Neural cell (in vitro differentiated cells): ENCODE results near the gene LIMS2. TPM values are rescaled to one million over a fixed set of nuclear protein-coding genes. Genes with fewer than 3 reads are reported as not detected.

Experiments
- H2AFZ ChIP-seq: fragments of 200-600, 300-800 bp; sonication (generic), shearing (Covaris generic); 2 replicates; pipeline ENCODE4 v1.6.0; 2014; ENCODE audit warnings: low read depth, mild to moderate bottlenecking, antibody characterized with exemption, low read length, moderate library complexity
- H3F3A ChIP-seq: fragments of 200-600 bp; shearing (Covaris generic); 2 replicates; pipeline ENCODE4 v1.6.1; 2016; ENCODE audit warnings: mild to moderate bottlenecking, moderate library complexity, mixed read lengths, antibody characterized with exemption, low read length; ENCODE audit not compliant: insufficient read depth, poor library complexity, severe bottlenecking
- H3K27ac ChIP-seq: fragments of 200-600, 300-800 bp; sonication (generic), shearing (Covaris generic); 2 replicates; pipeline ENCODE4 v1.5.1; 2014; ENCODE audit warnings: mild to moderate bottlenecking, low read length, moderate library complexity
- H3K27me3 ChIP-seq: fragments of 300-800, 200-600 bp; sonication (generic), shearing (Covaris generic); 2 replicates; pipeline ENCODE4 v1.6.0; 2014; ENCODE audit warnings: mild to moderate bottlenecking, low read depth, low read length, moderate library complexity; ENCODE audit not compliant: insufficient read depth
- H3K36me3 ChIP-seq: fragments of 300-800, 200-600 bp; sonication (generic), shearing (Covaris generic); 2 replicates; pipeline ENCODE4 v1.5.1; 2014; ENCODE audit warnings: mild to moderate bottlenecking, antibody characterized with exemption, low read length, moderate library complexity; ENCODE audit not compliant: insufficient read depth
- H3K4me2 ChIP-seq: fragments of 300-800, 200-600 bp; sonication (generic), shearing (Covaris generic); 2 replicates; pipeline ENCODE4 v1.6.0; 2014; ENCODE audit warnings: mild to moderate bottlenecking, low read length
- H3K4me3 ChIP-seq: fragments of 300-800, 200-600 bp; sonication (generic), shearing (Covaris generic); 2 replicates; pipeline ENCODE4 v1.5.1; 2014; ENCODE audit warnings: mild to moderate bottlenecking, low read length, moderate library complexity
- H3K79me2 ChIP-seq: fragments of 200-600 bp; shearing (Covaris generic); replicated peaks from 2 replicates; pipeline ENCODE4 v1.6.0; 2014; ENCODE audit warnings: mild to moderate bottlenecking, low read length, moderate library complexity; ENCODE audit not compliant: insufficient read depth
- H3K9ac ChIP-seq: fragments of 300-800, 200-600 bp; sonication (generic), shearing (Covaris generic); 2 replicates; pipeline ENCODE4 v1.6.1; 2016; ENCODE audit warnings: mild to moderate bottlenecking, low read length, mixed read lengths
- H3K9me2 ChIP-seq: fragments of 200-600 bp; shearing (Covaris generic); 2 replicates; pipeline ENCODE4 v1.6.1; 2016; ENCODE audit warnings: mild to moderate bottlenecking, low read length, mixed read lengths; ENCODE audit not compliant: insufficient read depth
- H3K9me3 ChIP-seq: fragments of 200-600, 300-800 bp; sonication (generic), shearing (Covaris generic); 2 replicates; pipeline ENCODE4 v1.6.1; 2016; ENCODE audit warnings: mild to moderate bottlenecking, mixed run types, low read length, moderate library complexity, mixed read lengths
- H4K20me1 ChIP-seq: fragments of 200-600 bp; shearing (Covaris generic); 2 replicates; pipeline ENCODE4 v1.6.1; 2016; ENCODE audit warnings: mild to moderate bottlenecking, mixed run types; ENCODE audit not compliant: insufficient read depth
- CTCF ChIP-seq: fragments of 450-650 bp; IDR thresholded peaks from 2 replicates; pipeline ENCODE4 v1.5.1; 2014; ENCODE audit warnings: antibody characterized with exemption, mild to moderate bottlenecking, moderate library complexity; ENCODE audit not compliant: poor library complexity, severe bottlenecking
- EP300 ChIP-seq: fragments of 450-650 bp; conservative IDR thresholded peaks from 2 replicates; pipeline ENCODE4 v1.6.1; 2014; ENCODE audit warnings: antibody characterized with exemption, mild to moderate bottlenecking, moderate library complexity; ENCODE audit not compliant: poor library complexity, severe bottlenecking
- EZH2 ChIP-seq: fragments of 200-600, 300-800 bp; shearing (Covaris generic), sonication (generic); IDR thresholded peaks from 2 replicates; pipeline ENCODE4 v1.6.1; 2014; ENCODE audit warnings: antibody characterized with exemption, low read length, borderline replicate concordance, mild to moderate bottlenecking; ENCODE audit not compliant: insufficient read depth, poor library complexity, severe bottlenecking
- MXI1 ChIP-seq: fragments of 450-650 bp; conservative IDR thresholded peaks from 2 replicates; pipeline ENCODE4 v1.6.1; 2014; ENCODE audit warnings: antibody characterized with exemption, mild to moderate bottlenecking; ENCODE audit not compliant: poor library complexity, severe bottlenecking
- POLR2AphosphoS5 ChIP-seq: IDR thresholded peaks from 2 replicates; pipeline ENCODE4 v1.6.1; 2012
- RAD21 ChIP-seq: fragments of 450-650 bp; conservative IDR thresholded peaks from 2 replicates; pipeline ENCODE4 v1.6.1; 2014; ENCODE audit warnings: antibody characterized with exemption, mild to moderate bottlenecking, moderate library complexity
- REST ChIP-seq: IDR thresholded peaks from 2 replicates; pipeline ENCODE4 v1.6.1; 2012; ENCODE audit warnings: borderline replicate concordance
- SMC3 ChIP-seq: fragments of 450-650 bp; conservative IDR thresholded peaks from 2 replicates; pipeline ENCODE4 v1.6.1; 2014; ENCODE audit warnings: antibody characterized with exemption, mild to moderate bottlenecking, moderate library complexity; ENCODE audit not compliant: poor library complexity
- TAF1 ChIP-seq: IDR thresholded peaks from 2 replicates; pipeline ENCODE4 v1.6.1; 2012; ENCODE audit warnings: low read depth
- polyA plus RNA-seq: library from polyadenylated mRNA; depleted of rRNA; stranded (reverse); fragments of >200 nt; gene quantifications from 2 replicates; pipeline ENCODE4 v1.2.3, GENCODE V29; 2014

Gene LIMS2
- polyA plus RNA-seq, 1 donor from 2014 or later: not detected

GRCh38 chr2:127721978-127722355 is 46.6 kb upstream of the LIMS2 start:
- TF ChIP-seq REST: no peak
- no peak for TF ChIP-seq POLR2AphosphoS5
- no peak for TF ChIP-seq EP300
- TF ChIP-seq EZH2: no peak
- TF ChIP-seq MXI1: no peak
- TF ChIP-seq TAF1: no peak
- TF ChIP-seq SMC3: no peak
- TF ChIP-seq RAD21: no peak
- no peak for TF ChIP-seq CTCF
- Histone ChIP-seq H3F3A (no peaks in the 10 kb centered on the region), H3K27me3 (no peaks in the 10 kb centered on the region), H3K9me3 (no peaks in the 10 kb centered on the region), H3K79me2 (no peaks in the 10 kb centered on the region), H3K9ac (no peak overlapping the region), H3K4me3 (no peak overlapping the region), H2AFZ (no peak overlapping the region), H3K4me2 (no peak overlapping the region), H3K9me2 (no peaks in the 10 kb centered on the region), H3K27ac (no peak overlapping the region), H3K36me3 (peaks cover 6% of the 10 kb centered on the region), H4K20me1 (no peaks in the 10 kb centered on the region)

- Histone ChIP-seq H3K27ac (no peak overlapping the region), H3K4me3 (no peak overlapping the region), H3F3A (no peaks in the 10 kb centered on the region), H2AFZ (no peak overlapping the region), H3K27me3 (no peaks in the 10 kb centered on the region), H3K36me3 (peaks cover 6% of the 10 kb centered on the region), H3K79me2 (no peaks in the 10 kb centered on the region), H4K20me1 (no peaks in the 10 kb centered on the region), H3K9me3 (no peaks in the 10 kb centered on the region), H3K4me2 (no peak overlapping the region), H3K9me2 (no peaks in the 10 kb centered on the region), H3K9ac (no peak overlapping the region)
- TF ChIP-seq EP300 (no peak), MXI1 (no peak), TAF1 (no peak), EZH2 (no peak), CTCF (no peak)
Measured at GRCh38 chr2:127721311-127721977, 46.1 kb upstream of the LIMS2 start.
